ENCODE data around the gene ABHD17A.

ABHD17A gene

DNA sequence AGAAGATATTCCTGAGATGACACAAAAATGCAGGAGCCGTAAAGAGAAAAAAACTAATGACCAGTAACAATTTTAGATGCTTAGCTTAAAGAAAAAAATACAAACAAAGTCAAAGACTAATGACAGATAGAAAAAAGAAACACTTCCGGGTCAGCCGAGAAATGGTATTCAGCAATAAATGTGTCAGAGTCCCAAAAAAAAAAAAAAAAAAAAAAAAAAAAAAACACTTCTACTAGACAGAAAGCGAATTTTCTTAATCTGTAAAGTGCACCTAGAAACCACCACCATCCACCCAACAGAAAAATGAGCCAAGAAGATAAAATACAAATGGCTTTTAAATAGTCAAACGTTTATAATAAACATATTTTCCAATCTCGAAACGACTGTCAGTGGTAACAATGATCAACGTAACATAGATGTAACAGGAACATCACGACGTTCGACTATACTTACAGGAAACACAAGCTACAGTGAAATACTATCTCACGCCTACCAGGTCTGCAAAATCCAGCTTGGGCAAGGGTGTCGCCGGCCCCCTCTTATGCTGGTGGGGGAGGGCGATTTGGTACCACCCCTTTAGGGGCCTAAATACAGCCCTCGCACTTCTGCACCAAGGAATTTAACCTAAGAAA lies 10.6 kb downstream of the ABHD17A start:
- Histone ChIP-seq H3K23ac (ENCODE audit: low read depth, low read length, poor library complexity) (no peak overlapping the region), H3K4ac (ENCODE audit: low read length) (no peak overlapping the region), H3K27me3 (ENCODE audit: control insufficient read depth in 3 of 3, insufficient read depth in 3 of 3, low read depth in 1 of 3, low read length in 3 of 3) (no peaks in the 10 kb centered on the region), H2BK12ac (ENCODE audit: low read length) (no peak overlapping the region), H3K18ac (ENCODE audit: low read length) (no peak overlapping the region), H3K4me1 (ENCODE audit: control insufficient read depth in 2 of 2, insufficient read depth in 1 of 2, low read depth in 1 of 2, low read length in 2 of 2) (peaks cover 8 to 22% of the 10 kb centered on the region in 2 donors), H2BK120ac (ENCODE audit: low read depth, low read length) (no peak overlapping the region), H2AK5ac (ENCODE audit: low read depth, low read length) (no peak overlapping the region), H2BK15ac (ENCODE audit: low read length) (no peak overlapping the region), H3K9me3 (replicated peaks in 1 of 2; ENCODE audit: control insufficient read depth in 2 of 2, insufficient read depth in 1 of 2, low read depth in 1 of 2, low read length in 2 of 2) (peaks cover 0 to 2% of the 10 kb centered on the region in 2 donors), H4K8ac (ENCODE audit: low read depth, low read length) (no peak overlapping the region), H3K9ac (ENCODE audit: low read depth, low read length, poor library complexity) (no peak overlapping the region), H3K36me3 (replicated peaks in 1 of 2; ENCODE audit: control insufficient read depth in 2 of 2, insufficient read depth in 2 of 2, low read length in 2 of 2) (peaks cover 3 to 24% of the 10 kb centered on the region in 2 donors), H3K4me3 (ENCODE audit: low read length in 2 of 2) (peak overlapping the region in 1 of 2 donors; percentile 93), H3K4me2 (ENCODE audit: insufficient read depth, low read length, poor library complexity, severe bottlenecking) (no peak overlapping the region), H3K79me1 (ENCODE audit: low read depth, low read length) (peaks cover 19% of the 10 kb centered on the region), H2AFZ (ENCODE audit: low read length) (no peak overlapping the region), H3K27ac (replicated peaks; ENCODE audit: low read length) (no peak overlapping the region), H4K91ac (ENCODE audit: low read depth, low read length, poor library complexity) (no peak overlapping the region), H2BK5ac (ENCODE audit: low read length) (no peak overlapping the region), H3K14ac (ENCODE audit: low read length) (no peak overlapping the region)
- WGBS, 2 donors (ENCODE audit: extremely low coverage in 2 of 2, insufficient read length in 2 of 2, insufficient replicate concordance in 1 of 2) = no CpG with 5 or more reads among the region's 16 CpGs
- no peak for DNase-seq (ENCODE audit: low spot score)

DNA sequence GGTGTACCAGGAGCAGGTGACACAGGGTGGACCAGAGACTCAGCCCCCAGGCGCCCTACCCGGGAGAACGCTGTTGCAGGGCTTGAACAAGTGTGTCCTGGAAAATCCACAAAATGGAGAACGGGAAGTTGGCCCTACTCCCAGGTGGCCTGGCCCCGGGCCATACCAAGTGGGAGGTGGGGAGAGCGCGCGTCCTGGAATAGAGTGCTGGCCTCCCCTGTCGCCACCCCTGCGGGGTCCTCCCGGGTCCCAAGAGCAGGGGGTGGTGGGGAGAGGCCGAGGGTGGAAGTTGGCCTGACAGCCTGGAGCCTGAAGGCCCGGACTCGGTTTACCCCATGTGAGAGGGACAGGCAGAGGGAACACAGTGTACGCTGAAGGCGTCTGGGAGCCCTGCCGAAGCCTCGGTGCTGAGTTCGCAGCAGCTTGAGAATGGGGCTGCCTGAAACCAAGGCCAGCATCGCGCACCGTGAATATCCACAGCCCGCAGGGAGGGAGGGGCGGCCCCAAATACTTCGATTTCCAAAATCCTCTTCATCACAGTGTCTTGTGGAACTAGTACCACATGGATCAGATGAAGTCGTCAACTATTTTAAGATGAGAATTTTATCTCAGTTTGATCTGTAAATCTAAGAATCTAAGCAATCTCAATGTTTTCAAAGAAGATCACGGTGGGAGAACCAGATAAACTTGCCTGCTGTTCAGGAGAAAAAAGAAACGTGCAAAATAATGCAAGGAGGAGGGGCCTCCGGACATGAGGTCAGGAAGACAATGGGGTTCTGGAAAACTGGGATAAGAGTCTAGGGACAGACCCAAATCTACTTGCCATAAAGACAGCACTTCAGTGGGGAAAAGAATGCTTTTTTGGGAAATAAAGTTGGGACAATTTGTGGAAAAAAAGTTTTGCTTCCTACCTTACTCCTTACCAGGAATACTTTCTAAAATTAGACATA lies 11.5 kb downstream of the ABHD17A start:
- Histone ChIP-seq H2BK12ac (ENCODE audit: low read length) (no peak overlapping the region), H3K18ac (ENCODE audit: low read length) (no peak overlapping the region), H3K4me1 (ENCODE audit: control insufficient read depth in 2 of 2, insufficient read depth in 1 of 2, low read depth in 1 of 2, low read length in 2 of 2) (peaks cover 8 to 22% of the 10 kb centered on the region in 2 donors), H3K4me3 (ENCODE audit: low read length in 2 of 2) (peak overlapping the region in 1 of 2 donors; percentile 93), H3K4ac (ENCODE audit: low read length) (no peak overlapping the region), H3K9me3 (replicated peaks in 1 of 2; ENCODE audit: control insufficient read depth in 2 of 2, insufficient read depth in 1 of 2, low read depth in 1 of 2, low read length in 2 of 2) (peaks cover 0 to 2% of the 10 kb centered on the region in 2 donors), H3K79me1 (ENCODE audit: low read depth, low read length) (peaks cover 19% of the 10 kb centered on the region), H3K36me3 (replicated peaks in 1 of 2; ENCODE audit: control insufficient read depth in 2 of 2, insufficient read depth in 2 of 2, low read length in 2 of 2) (peaks cover 3 to 24% of the 10 kb centered on the region in 2 donors), H2BK5ac (ENCODE audit: low read length) (no peak overlapping the region), H2BK15ac (ENCODE audit: low read length) (no peak overlapping the region), H3K4me2 (ENCODE audit: insufficient read depth, low read length, poor library complexity, severe bottlenecking) (peak overlapping the region; percentile 11), H2AK5ac (ENCODE audit: low read depth, low read length) (peak overlapping the region; percentile 5), H4K8ac (ENCODE audit: low read depth, low read length) (no peak overlapping the region), H2BK120ac (ENCODE audit: low read depth, low read length) (no peak overlapping the region), H3K27me3 (ENCODE audit: control insufficient read depth in 3 of 3, insufficient read depth in 3 of 3, low read depth in 1 of 3, low read length in 3 of 3) (no peaks in the 10 kb centered on the region), H2AFZ (ENCODE audit: low read length) (no peak overlapping the region), H3K27ac (replicated peaks; ENCODE audit: low read length) (no peak overlapping the region), H4K91ac (ENCODE audit: low read depth, low read length, poor library complexity) (no peak overlapping the region), H3K14ac (ENCODE audit: low read length) (no peak overlapping the region), H3K9ac (ENCODE audit: low read depth, low read length, poor library complexity) (no peak overlapping the region), H3K23ac (ENCODE audit: low read depth, low read length, poor library complexity) (peak overlapping the region; percentile 55)
- no CpG with 5 or more reads among the region's 29 CpGs for WGBS, 2 donors (ENCODE audit: extremely low coverage in 2 of 2, insufficient read length in 2 of 2, insufficient replicate concordance in 1 of 2)
- DNase-seq (ENCODE audit: low spot score) = no peak

DNA sequence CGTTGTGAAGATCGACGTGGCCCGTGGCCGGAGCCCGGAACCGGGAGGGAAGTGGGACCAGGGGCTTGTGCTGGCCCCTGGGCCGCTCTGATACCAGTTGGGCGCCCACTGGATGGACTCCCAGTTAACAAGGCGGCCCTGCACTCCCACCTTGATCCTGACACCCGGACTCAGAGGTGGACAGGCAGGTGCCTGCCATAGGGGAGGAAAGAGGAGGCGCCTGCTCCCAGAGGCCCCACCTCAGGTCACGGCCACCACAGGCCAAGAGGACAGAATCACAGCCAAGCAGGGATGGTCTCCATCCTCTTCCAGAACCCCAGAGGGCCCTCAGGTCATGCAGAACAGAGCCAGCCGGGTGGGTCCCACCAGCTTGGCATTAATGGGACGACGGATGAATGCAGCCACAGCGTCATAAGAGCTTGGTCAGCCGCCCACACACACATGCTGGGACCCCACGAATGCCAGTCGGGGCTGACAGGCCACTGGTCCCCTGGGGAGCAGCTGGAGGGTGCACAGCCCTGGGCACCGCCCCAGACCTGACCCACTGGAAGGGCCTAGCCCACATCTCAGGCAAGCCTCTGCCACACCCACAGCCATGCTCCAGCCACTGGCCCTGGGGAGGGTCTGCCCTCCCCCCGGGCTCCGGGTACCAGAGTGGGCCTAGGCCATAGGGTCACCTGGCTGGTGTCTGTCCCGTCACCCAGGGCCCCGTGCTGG lies 12.3 kb downstream of the ABHD17A start:
- no peak overlapping the region for H2BK120ac ChIP-seq (ENCODE audit: low read depth, low read length)
- H2BK15ac ChIP-seq (ENCODE audit: low read length) = no peak overlapping the region
- H3K27me3 ChIP-seq (ENCODE audit: control insufficient read depth in 3 of 3, insufficient read depth in 3 of 3, low read depth in 1 of 3, low read length in 3 of 3) = no peaks in the 10 kb centered on the region
- no peak overlapping the region for H3K18ac ChIP-seq (ENCODE audit: low read length)
- peak overlapping the region; percentile 55 for H3K23ac ChIP-seq (ENCODE audit: low read depth, low read length, poor library complexity)
- no peak overlapping the region for H2BK12ac ChIP-seq (ENCODE audit: low read length)
- no peak overlapping the region for H3K4ac ChIP-seq (ENCODE audit: low read length)
- DNase-seq (ENCODE audit: low spot score) = no peak
- no peak overlapping the region for H3K27ac ChIP-seq (replicated peaks; ENCODE audit: low read length)
- no peak overlapping the region for H3K14ac ChIP-seq (ENCODE audit: low read length)
- H2AK5ac ChIP-seq (ENCODE audit: low read depth, low read length) = peak overlapping the region; percentile 5
- H2AFZ ChIP-seq (ENCODE audit: low read length) = no peak overlapping the region
- H3K36me3 ChIP-seq (replicated peaks in 1 of 2; ENCODE audit: control insufficient read depth in 2 of 2, insufficient read depth in 2 of 2, low read length in 2 of 2) = peaks cover 3 to 24% of the 10 kb centered on the region in 2 donors
- no peak overlapping the region for H4K91ac ChIP-seq (ENCODE audit: low read depth, low read length, poor library complexity)
- H3K4me1 ChIP-seq (ENCODE audit: control insufficient read depth in 2 of 2, insufficient read depth in 1 of 2, low read depth in 1 of 2, low read length in 2 of 2) = peaks cover 8 to 22% of the 10 kb centered on the region in 2 donors
- peaks cover 19% of the 10 kb centered on the region for H3K79me1 ChIP-seq (ENCODE audit: low read depth, low read length)
- WGBS, 2 donors (ENCODE audit: extremely low coverage in 2 of 2, insufficient read length in 2 of 2, insufficient replicate concordance in 1 of 2) = no CpG with 5 or more reads among the region's 25 CpGs
- no peak overlapping the region for H3K4me3 ChIP-seq (ENCODE audit: low read length in 2 of 2)
- H3K9me3 ChIP-seq (replicated peaks in 1 of 2; ENCODE audit: control insufficient read depth in 2 of 2, insufficient read depth in 1 of 2, low read depth in 1 of 2, low read length in 2 of 2) = peaks cover 0 to 2% of the 10 kb centered on the region in 2 donors
- H3K4me2 ChIP-seq (ENCODE audit: insufficient read depth, low read length, poor library complexity, severe bottlenecking) = peak overlapping the region; percentile 18
- no peak overlapping the region for H4K8ac ChIP-seq (ENCODE audit: low read depth, low read length)
- no peak overlapping the region for H2BK5ac ChIP-seq (ENCODE audit: low read length)
- H3K9ac ChIP-seq (ENCODE audit: low read depth, low read length, poor library complexity) = no peak overlapping the region
